Measurements from ENCODE around the gene ENGASE.

The ENGASE gene

DNA sequence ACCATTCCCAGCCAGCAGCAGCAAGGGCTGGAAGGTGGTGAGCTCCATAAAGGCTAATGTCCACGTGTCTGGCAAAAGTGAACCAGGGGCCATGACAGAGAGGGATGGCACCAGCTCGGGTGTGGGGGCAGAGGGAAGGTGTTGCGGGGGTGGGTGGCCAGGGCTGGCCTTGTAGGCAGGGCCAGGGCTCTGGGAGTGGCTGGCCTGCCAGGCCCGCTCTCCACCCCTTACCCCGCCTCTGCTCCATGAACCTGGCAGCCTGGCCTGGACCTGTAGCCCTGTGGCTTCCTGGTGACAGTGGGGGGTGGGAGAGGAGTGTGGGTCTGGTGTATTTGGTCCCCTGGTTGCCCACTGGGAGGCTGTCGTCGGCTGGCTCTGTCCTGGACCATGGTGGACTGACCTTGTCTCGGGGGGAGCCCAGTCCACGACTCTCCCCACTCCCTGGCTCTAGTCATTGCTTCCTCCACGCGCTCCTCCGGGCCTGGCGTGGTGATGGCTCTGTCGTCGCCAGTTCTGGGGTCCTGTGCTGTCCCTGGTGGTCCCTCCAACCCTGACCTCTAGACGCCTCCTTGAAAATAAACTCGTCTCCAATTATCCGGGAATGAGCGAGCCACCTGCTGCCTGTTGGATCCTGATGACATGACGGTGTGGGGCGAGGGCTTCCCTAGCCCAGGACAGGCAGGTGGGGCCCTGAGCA is 50.0 kb downstream of the ENGASE start:
- H3K4me3 ChIP-seq (replicated peaks; ENCODE audit: low read depth, low read length) = no peak overlapping the region
- TF ChIP-seq, protein P1, sequence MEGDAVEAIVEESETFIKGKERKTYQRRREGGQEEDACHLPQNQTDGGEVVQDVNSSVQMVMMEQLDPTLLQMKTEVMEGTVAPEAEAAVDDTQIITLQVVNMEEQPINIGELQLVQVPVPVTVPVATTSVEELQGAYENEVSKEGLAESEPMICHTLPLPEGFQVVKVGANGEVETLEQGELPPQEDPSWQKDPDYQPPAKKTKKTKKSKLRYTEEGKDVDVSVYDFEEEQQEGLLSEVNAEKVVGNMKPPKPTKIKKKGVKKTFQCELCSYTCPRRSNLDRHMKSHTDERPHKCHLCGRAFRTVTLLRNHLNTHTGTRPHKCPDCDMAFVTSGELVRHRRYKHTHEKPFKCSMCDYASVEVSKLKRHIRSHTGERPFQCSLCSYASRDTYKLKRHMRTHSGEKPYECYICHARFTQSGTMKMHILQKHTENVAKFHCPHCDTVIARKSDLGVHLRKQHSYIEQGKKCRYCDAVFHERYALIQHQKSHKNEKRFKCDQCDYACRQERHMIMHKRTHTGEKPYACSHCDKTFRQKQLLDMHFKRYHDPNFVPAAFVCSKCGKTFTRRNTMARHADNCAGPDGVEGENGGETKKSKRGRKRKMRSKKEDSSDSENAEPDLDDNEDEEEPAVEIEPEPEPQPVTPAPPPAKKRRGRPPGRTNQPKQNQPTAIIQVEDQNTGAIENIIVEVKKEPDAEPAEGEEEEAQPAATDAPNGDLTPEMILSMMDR (IDR thresholded peaks at IDR 0.05; ENCODE audit: low read depth, low read length, missing control alignments) = no peak

DNA sequence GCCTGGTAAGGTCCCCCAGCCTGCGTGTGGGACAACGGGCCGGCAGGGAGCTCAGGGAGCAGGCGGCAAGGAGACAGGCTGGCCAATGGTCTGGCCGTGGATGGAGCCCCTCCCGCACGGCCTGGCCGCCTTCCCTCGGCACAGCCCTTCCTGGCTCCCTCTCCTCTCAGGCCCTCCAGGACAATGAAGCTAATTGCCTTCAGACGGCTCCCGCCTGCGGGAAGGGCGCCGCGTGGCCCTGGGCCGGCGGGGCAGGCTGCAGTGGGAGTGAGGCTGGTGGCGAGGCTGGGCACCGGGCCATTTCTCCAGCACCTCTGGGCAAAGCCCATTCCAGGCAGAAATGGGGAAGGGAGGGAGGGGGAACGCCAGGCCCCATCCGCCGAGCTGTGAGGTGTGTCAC is 50.9 kb downstream of the ENGASE start:
- DNase-seq (ENCODE audit: extremely low read depth, low read depth) = no peak
- TF ChIP-seq, protein P1 (IDR thresholded peaks at IDR 0.05; ENCODE audit: low read depth, low read length, missing control alignments) = no peak
- no peak overlapping the region for H3K4me3 ChIP-seq (replicated peaks; ENCODE audit: low read depth, low read length)

More for the DNA sequence above, 50.0 kb downstream of the ENGASE start:
- DNase-seq (ENCODE audit: extremely low read depth, low read depth) = no peak

DNA sequence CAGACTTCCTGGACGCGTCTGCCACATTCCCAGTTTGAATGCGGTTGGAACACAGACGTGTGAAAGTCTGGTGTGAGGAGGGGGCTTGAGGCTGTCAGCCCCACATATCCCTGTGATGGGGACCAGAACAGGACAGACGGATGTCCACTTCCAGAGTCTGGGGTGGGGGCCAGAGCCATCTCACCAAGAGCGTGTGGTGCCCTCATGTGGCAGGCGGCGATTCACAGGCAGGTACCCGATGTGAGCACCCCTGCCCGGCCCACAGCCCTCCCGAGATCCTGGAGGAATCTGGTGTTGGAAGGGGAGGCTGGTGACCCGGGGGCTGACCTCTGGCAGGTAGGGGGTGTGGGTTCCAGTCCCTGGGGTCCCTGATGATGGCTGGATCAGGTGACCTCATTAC is 51.5 kb downstream of the ENGASE start:
- TF ChIP-seq, protein P1 (IDR thresholded peaks at IDR 0.05; ENCODE audit: low read depth, low read length, missing control alignments) = no peak
- H3K4me3 ChIP-seq (replicated peaks; ENCODE audit: low read depth, low read length) = no peak overlapping the region
- DNase-seq (ENCODE audit: extremely low read depth, low read depth) = no peak

DNA sequence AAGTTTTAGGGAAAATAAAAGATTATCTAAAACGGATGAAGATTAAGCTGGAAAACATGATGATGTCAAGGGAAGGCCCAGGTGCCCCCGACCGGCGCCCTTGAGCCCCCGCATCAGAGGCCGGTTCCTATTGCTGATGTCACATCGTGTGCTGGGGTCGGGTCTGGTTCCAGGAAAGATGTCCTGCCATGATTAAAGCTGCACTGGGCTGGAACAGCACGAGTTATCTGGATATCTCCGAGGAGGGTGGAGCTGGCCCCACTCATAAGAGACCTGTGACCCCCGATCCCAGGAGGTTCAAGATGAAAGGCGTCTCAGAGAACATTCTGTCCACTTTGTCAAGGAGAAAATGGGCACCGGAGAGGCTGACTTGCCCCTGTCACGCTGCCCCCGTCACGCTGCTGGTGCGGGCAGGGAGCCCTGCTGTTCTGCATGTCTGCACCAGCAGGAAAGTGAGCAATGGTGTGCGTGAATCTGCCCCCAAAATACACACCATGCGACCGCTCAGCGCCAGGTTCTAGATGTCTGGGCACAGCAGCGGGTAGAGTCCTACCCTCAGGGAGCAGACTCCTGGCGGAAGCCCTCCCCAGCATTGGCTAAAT is 53.0 kb downstream of the ENGASE start:
- H3K4me3 ChIP-seq (replicated peaks; ENCODE audit: low read depth, low read length) = no peak overlapping the region
- DNase-seq (ENCODE audit: extremely low read depth, low read depth) = no peak
- TF ChIP-seq, protein P1 (IDR thresholded peaks at IDR 0.05; ENCODE audit: low read depth, low read length, missing control alignments) = no peak

DNA sequence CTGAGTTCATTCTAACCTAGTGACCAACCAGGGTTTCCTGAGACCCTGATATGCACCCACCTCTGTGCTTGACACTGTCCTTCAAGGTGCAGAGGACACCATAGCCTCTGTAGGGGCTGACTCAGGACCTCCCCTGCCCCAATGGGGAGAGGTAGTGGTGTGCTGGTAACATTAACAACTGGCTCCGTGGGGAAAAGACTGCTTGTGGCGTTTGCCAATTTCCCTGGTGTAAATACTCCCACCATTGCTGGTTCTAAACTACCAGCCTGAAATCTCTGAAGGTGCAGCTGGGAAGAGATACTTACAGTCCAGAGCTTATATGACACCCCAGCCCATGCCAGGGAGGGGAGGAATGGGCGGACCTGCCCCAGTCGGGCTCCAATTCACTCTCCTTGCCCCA is 54.9 kb downstream of the ENGASE start:
- DNase-seq (ENCODE audit: extremely low read depth, low read depth) = no peak
- TF ChIP-seq, protein P1 (IDR thresholded peaks at IDR 0.05; ENCODE audit: low read depth, low read length, missing control alignments) = no peak
- H3K4me3 ChIP-seq (replicated peaks; ENCODE audit: low read depth, low read length) = no peak overlapping the region

DNA sequence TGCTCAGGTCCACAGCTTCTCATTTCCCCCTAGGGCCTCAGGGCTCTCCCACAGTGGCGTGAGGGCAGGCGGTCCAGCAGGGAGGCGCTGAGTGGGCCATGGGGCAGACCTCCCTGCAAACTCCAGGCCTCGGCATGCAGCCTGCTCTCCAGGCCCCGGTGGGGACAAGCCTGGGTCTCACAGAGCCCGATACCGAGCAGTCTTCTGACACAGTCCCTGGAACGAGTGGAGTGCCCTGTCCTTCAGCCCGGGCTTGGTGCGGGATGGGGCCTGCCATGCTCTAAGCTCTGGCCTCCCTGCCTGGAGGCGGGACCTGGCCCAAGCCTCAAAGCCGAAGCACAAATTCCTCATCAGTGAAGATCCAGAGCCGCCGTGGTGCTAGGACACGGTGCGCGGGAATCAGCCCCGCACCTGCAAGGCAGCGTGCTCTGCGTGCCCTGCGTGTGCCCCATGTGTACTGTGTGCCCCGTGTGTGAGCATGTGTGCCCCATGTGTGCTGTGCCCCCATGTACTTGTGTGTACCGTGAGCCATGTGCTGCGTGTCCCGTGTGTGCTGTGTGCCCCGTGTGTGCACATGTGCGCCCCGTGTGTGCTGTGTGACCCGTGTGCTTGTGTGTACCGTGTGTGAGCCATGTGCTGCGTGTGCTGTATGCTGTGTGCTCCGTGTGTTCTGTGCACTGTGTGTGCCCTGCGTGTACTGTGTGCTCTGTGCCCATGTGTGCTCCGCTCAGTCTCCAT is 56.1 kb downstream of the ENGASE start:
- H3K4me3 ChIP-seq (replicated peaks; ENCODE audit: low read depth, low read length) = no peak overlapping the region
- TF ChIP-seq, protein P1 (IDR thresholded peaks at IDR 0.05; ENCODE audit: low read depth, low read length, missing control alignments) = no peak
- DNase-seq (ENCODE audit: extremely low read depth, low read depth) = no peak

Measured in HFF-Myc (cell line).